ENCODE measurements around the gene TNS3.

Gene TNS3

DNA sequence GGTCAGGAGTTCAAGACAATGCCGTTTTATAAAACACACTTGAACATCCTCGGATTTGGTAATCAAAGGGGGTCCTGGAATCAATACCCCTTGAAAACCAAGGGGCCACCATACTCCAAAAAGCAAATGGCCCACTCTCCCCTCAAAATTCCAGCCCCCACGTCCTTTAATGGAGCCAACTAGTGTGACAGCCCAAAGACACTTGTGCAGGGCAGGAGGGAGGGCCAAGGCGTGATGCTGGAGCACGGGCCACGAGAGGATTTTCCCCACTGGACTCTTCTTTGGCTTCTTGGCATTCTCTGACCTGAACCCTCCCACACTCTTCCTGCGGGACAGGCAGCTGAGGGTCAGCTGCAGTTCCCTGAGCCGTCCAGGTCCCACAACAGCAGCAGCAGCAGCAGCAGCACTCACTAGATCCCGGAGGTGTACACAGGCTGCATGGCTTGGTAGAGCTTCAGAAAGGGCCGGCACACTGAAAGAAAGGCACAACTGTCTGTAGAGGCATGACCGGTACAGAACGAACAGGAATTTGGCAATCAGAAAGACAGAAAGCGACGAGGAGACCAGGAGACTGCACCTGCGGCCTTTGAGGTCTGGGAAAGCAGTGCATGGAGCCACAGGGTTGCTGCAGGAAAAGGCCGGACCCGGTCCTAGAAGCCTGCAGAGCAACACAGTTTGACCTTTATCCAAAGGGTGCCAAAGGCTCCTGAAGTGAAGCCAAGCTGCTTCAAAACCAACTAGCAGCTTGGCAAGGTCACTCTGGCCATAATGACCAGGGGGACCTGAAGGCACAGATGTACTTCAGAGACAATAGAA, 168.2 kb downstream of the TNS3 start:
- Mint-ChIP-seq H3K36me3 (ENCODE audit: insufficient read depth) (peaks cover 1% of the 10 kb centered on the region), H3K27ac (ENCODE audit: low read depth) (no peak overlapping the region), H3K4me3 (no peak overlapping the region)

GRCh38 chr7:47411901-47412300, 170.0 kb downstream of the TNS3 start:
- H3K4me3 Mint-ChIP-seq = no peak overlapping the region
- no peak overlapping the region for H3K27ac Mint-ChIP-seq (ENCODE audit: low read depth)
- peaks cover 4% of the 10 kb centered on the region for H3K27me3 Mint-ChIP-seq
- peaks cover 1% of the 10 kb centered on the region for H3K36me3 Mint-ChIP-seq (ENCODE audit: insufficient read depth)
- H3K4me1 Mint-ChIP-seq = no peaks in the 10 kb centered on the region
- ATAC-seq (replicated peaks; ENCODE audit: extremely low read depth, poor library complexity, severe bottlenecking) (no peak), DNase-seq (ENCODE audit: low spot score in 2 of 2) (no peak)
- no peaks in the 10 kb centered on the region for H3K9me3 Mint-ChIP-seq

More for the DNA sequence above, 168.2 kb downstream of the TNS3 start:
- Mint-ChIP-seq H3K9me3 (no peaks in the 10 kb centered on the region), H3K27me3 (no peaks in the 10 kb centered on the region), H3K4me1 (no peaks in the 10 kb centered on the region)
- ATAC-seq (replicated peaks; ENCODE audit: extremely low read depth, poor library complexity, severe bottlenecking) (no peak), DNase-seq (ENCODE audit: low spot score in 2 of 2) (no peak)

GRCh38 chr7:47411281-47411869, 170.5 kb downstream of the TNS3 start:
- Mint-ChIP-seq H3K36me3 (ENCODE audit: insufficient read depth) (peaks cover 1% of the 10 kb centered on the region), H3K27ac (ENCODE audit: low read depth) (no peak overlapping the region), H3K4me1 (no peaks in the 10 kb centered on the region), H3K9me3 (no peaks in the 10 kb centered on the region), H3K4me3 (no peak overlapping the region), H3K27me3 (peaks cover 9% of the 10 kb centered on the region)
- DNase-seq (ENCODE audit: low spot score in 2 of 2) (no peak), ATAC-seq (replicated peaks; ENCODE audit: extremely low read depth, poor library complexity, severe bottlenecking) (no peak)

GRCh38 chr7:47408675-47409074, 173.2 kb downstream of the TNS3 start:
- no peaks in the 10 kb centered on the region for H3K9me3 Mint-ChIP-seq
- peaks cover 11% of the 10 kb centered on the region for H3K27me3 Mint-ChIP-seq
- peaks cover 1% of the 10 kb centered on the region for H3K36me3 Mint-ChIP-seq (ENCODE audit: insufficient read depth)
- no peak overlapping the region for H3K4me3 Mint-ChIP-seq
- DNase-seq (ENCODE audit: low spot score in 2 of 2) (no peak), ATAC-seq (replicated peaks; ENCODE audit: extremely low read depth, poor library complexity, severe bottlenecking) (no peak)
- no peak overlapping the region for H3K27ac Mint-ChIP-seq (ENCODE audit: low read depth)
- no peaks in the 10 kb centered on the region for H3K4me1 Mint-ChIP-seq

GRCh38 chr7:47407821-47408674, 173.9 kb downstream of the TNS3 start:
- H3K36me3 Mint-ChIP-seq (ENCODE audit: insufficient read depth) = peaks cover 3% of the 10 kb centered on the region
- no peaks in the 10 kb centered on the region for H3K4me1 Mint-ChIP-seq
- DNase-seq (ENCODE audit: low spot score in 2 of 2) (no peak), ATAC-seq (replicated peaks; ENCODE audit: extremely low read depth, poor library complexity, severe bottlenecking) (no peak)
- no peak overlapping the region for H3K4me3 Mint-ChIP-seq
- peaks cover 11% of the 10 kb centered on the region for H3K27me3 Mint-ChIP-seq
- no peaks in the 10 kb centered on the region for H3K9me3 Mint-ChIP-seq
- H3K27ac Mint-ChIP-seq (ENCODE audit: low read depth) = no peak overlapping the region

DNA sequence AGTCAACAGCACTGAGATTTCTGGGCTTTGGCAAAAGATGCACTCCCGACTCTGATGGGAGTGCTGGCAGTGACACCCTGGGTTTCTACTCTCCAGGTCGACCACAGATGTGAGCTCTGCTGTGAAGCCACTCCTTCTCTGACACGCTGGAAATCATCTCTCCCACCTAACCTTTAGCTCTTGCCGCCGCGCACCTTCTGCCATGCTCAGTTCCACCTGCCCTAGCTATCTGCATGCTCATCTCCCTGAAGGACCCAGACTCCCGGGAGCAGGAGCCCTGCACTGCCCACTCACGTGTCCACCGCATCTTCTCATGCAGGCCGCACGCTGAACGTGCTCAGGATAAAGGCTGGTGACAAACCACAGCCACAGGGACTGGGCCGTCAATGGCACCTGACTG, 174.8 kb downstream of the TNS3 start:
- Mint-ChIP-seq H3K9me3 (no peaks in the 10 kb centered on the region), H3K27ac (ENCODE audit: low read depth) (no peak overlapping the region), H3K36me3 (ENCODE audit: insufficient read depth) (peaks cover 5% of the 10 kb centered on the region)

DNA sequence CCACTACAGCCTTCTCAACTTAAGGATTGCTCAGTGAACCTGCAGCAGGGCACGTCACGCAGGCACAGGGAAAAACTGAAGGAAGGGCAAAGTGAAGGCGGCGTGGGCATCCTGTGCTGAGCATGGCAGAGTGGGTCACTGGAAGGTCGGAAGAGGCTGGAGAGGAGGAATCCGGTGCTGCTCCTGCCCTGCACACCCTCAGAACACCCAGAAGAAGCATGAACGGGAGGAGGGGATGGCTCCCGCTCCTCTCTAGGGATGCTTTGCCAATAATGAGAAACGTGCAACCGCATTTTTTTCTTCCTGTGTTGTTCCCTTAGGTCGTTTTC, 175.1 kb downstream of the TNS3 start:
- Mint-ChIP-seq H3K9me3 (no peaks in the 10 kb centered on the region), H3K4me1 (no peaks in the 10 kb centered on the region), H3K36me3 (ENCODE audit: insufficient read depth) (peaks cover 5% of the 10 kb centered on the region), H3K27ac (ENCODE audit: low read depth) (no peak overlapping the region), H3K4me3 (no peak overlapping the region), H3K27me3 (peaks cover 11% of the 10 kb centered on the region)
- no peak for ATAC-seq (replicated peaks; ENCODE audit: extremely low read depth, poor library complexity, severe bottlenecking)
- DNase-seq (ENCODE audit: low spot score in 2 of 2) = no peak

More for the DNA sequence above, 174.8 kb downstream of the TNS3 start:
- no peak overlapping the region for H3K4me3 Mint-ChIP-seq
- H3K4me1 Mint-ChIP-seq = no peaks in the 10 kb centered on the region
- DNase-seq (ENCODE audit: low spot score in 2 of 2) (no peak), ATAC-seq (replicated peaks; ENCODE audit: extremely low read depth, poor library complexity, severe bottlenecking) (no peak)
- peaks cover 11% of the 10 kb centered on the region for H3K27me3 Mint-ChIP-seq

GRCh38 chr7:47405921-47406800, 175.8 kb downstream of the TNS3 start:
- peaks cover 11% of the 10 kb centered on the region for H3K27me3 Mint-ChIP-seq
- no peak for DNase-seq (ENCODE audit: low spot score in 2 of 2)

GRCh38 chr7:47405286-47405904, 176.5 kb downstream of the TNS3 start:
- Mint-ChIP-seq H3K9me3 (no peaks in the 10 kb centered on the region), H3K36me3 (ENCODE audit: insufficient read depth) (peaks cover 5% of the 10 kb centered on the region), H3K27me3 (peaks cover 11% of the 10 kb centered on the region), H3K27ac (ENCODE audit: low read depth) (no peak overlapping the region), H3K4me3 (no peak overlapping the region), H3K4me1 (no peaks in the 10 kb centered on the region)
- ATAC-seq (replicated peaks; ENCODE audit: extremely low read depth, poor library complexity, severe bottlenecking) = no peak
- no peak for DNase-seq (ENCODE audit: low spot score in 2 of 2)

More at GRCh38 chr7:47405921-47406800, 175.8 kb downstream of the TNS3 start:
- no peak for ATAC-seq (replicated peaks; ENCODE audit: extremely low read depth, poor library complexity, severe bottlenecking)
- Mint-ChIP-seq H3K4me1 (no peaks in the 10 kb centered on the region), H3K36me3 (ENCODE audit: insufficient read depth) (peaks cover 5% of the 10 kb centered on the region), H3K9me3 (no peaks in the 10 kb centered on the region), H3K4me3 (no peak overlapping the region), H3K27ac (ENCODE audit: low read depth) (no peak overlapping the region)

- H3K27me3 Mint-ChIP-seq = peaks cover 11% of the 10 kb centered on the region
- no peaks in the 10 kb centered on the region for H3K9me3 Mint-ChIP-seq
- no peak overlapping the region for H3K4me3 Mint-ChIP-seq
- no peaks in the 10 kb centered on the region for H3K4me1 Mint-ChIP-seq
- DNase-seq (ENCODE audit: low spot score in 2 of 2) (no peak), ATAC-seq (replicated peaks; ENCODE audit: extremely low read depth, poor library complexity, severe bottlenecking) (no peak)
- no peak overlapping the region for H3K27ac Mint-ChIP-seq (ENCODE audit: low read depth)
- H3K36me3 Mint-ChIP-seq (ENCODE audit: insufficient read depth) = peaks cover 4% of the 10 kb centered on the region
Observed at GRCh38 chr7:47404010-47404409, 177.9 kb downstream of the TNS3 start.

- H3K36me3 Mint-ChIP-seq (ENCODE audit: insufficient read depth) = peaks cover 3% of the 10 kb centered on the region
- H3K27me3 Mint-ChIP-seq = peaks cover 11% of the 10 kb centered on the region
- DNase-seq (ENCODE audit: low spot score in 2 of 2) (no peak), ATAC-seq (replicated peaks; ENCODE audit: extremely low read depth, poor library complexity, severe bottlenecking) (no peak)
- no peak overlapping the region for H3K27ac Mint-ChIP-seq (ENCODE audit: low read depth)
- H3K4me1 Mint-ChIP-seq = no peaks in the 10 kb centered on the region
- H3K4me3 Mint-ChIP-seq = no peak overlapping the region
- H3K9me3 Mint-ChIP-seq = no peaks in the 10 kb centered on the region
Observed at GRCh38 chr7:47402941-47403866, 178.7 kb downstream of the TNS3 start.

All from central memory CD8-positive, alpha-beta T cell (primary cell).